Sigmoid colon (tissue), 7 donors: ENCODE data around the gene EEPD1. TPM values are rescaled to one million over a fixed set of nuclear protein-coding genes. Genes with fewer than 3 reads are reported as not detected.

ENCODE experiments used
- DNase-seq: peaks from one replicate; pipeline ENCODE4 v3.0.0-alpha.2; 2019
- H3K27ac ChIP-seq, 4 donors: fragments of 200-600 bp; sonication (generic); one replicate each; pipeline ENCODE4 v1.5.1; 2016 to 2019; ENCODE audit warnings: mild to moderate bottlenecking in 1 of 4
- H3K27me3 ChIP-seq, 3 donors: fragments of 200-600 bp; sonication (generic); one replicate each; pipeline ENCODE4 v1.5.1; 2019; ENCODE audit warnings: mild to moderate bottlenecking in 1 of 3
- H3K36me3 ChIP-seq, 4 donors: fragments of 200-600 bp; sonication (generic); one replicate each; pipeline ENCODE4 v1.5.1; 2016 to 2019
- H3K4me1 ChIP-seq, 4 donors: fragments of 200-600 bp; sonication (generic); one replicate each; pipeline ENCODE4 v1.5.1; 2017 to 2019
- H3K4me3 ChIP-seq, 4 donors: fragments of 200-600 bp; sonication (generic); one replicate each; pipeline ENCODE4 v1.5.1; 2017 to 2019; ENCODE audit warnings: mild to moderate bottlenecking in 2 of 4, moderate library complexity in 1 of 4
- H3K9me3 ChIP-seq, 4 donors: fragments of 200-600 bp in 3 of 4; sonication (generic) in 3 of 4; one replicate each; pipeline versions ENCODE4 v1.5.1 to v1.6.1; 2013 to 2019
- CTCF ChIP-seq, 4 experiments: fragments of 450-650 bp in 3 of 4; fragments of 200-600 bp in 1 of 4; IDR thresholded peaks; one replicate each; pipeline ENCODE4 v1.5.1; 2016 to 2019; ENCODE audit warnings: antibody characterized with exemption in 4 of 4, mild to moderate bottlenecking in 3 of 4, moderate library complexity in 2 of 4
- EP300 ChIP-seq, 4 donors: sonication (generic); formaldehyde crosslinking; IDR thresholded peaks; one replicate each; pipeline ENCODE4 v1.6.1; 2017; ENCODE audit warnings: antibody characterized with exemption in 4 of 4
- POLR2A ChIP-seq, 2 donors: fragments of 450-650 bp; IDR thresholded peaks; one replicate each; pipeline ENCODE4 v1.6.1; 2016; ENCODE audit warnings: antibody characterized with exemption in 2 of 2, mild to moderate bottlenecking in 2 of 2, moderate library complexity in 2 of 2
- POLR2AphosphoS5 ChIP-seq, 4 donors: sonication (generic); formaldehyde crosslinking; IDR thresholded peaks; one replicate each; pipeline ENCODE4 v1.6.1; 2017; ENCODE audit warnings: antibody characterized with exemption in 4 of 4
- WGBS, 2 donors: extraction: QIAGEN DNeasy Blood & Tissue Kit; methylation state at CpG; one replicate each; pipeline ENCODE4 v1.1.7; 2013; 5-methylcytosine and 5-hydroxymethylcytosine counted together
- intact Hi-C: fragments of 100-400 bp; cut with DNase I; formaldehyde crosslinking; loops from one replicate; pipeline ENCODE4 v1.15.1; 2023
- polyA plus RNA-seq, 3 donors: library from polyadenylated mRNA; stranded (reverse); fragments of 200-250 nt; gene quantifications; one replicate each; pipeline ENCODE4 v1.2.3, GENCODE V29; 2013
- total RNA-seq, 4 donors: library from RNA; depleted of rRNA; stranded (reverse); fragments of >200 nt; gene quantifications; one replicate each; pipeline ENCODE4 v1.1.0, GENCODE V29; 2016
- donor health status: healthy with polysubstance abuse.
- donor health status: Bipolar disorder and iron deficiency.
- donor health status: healthy.

EEPD1 gene
- total and polyA plus RNA-seq, 7 donors = 6.6 to 18.1 (median 14.3) TPM

GRCh38 chr7:36336390-36336789 lies 183.3 kb downstream of the EEPD1 start:
- no peak for TF ChIP-seq POLR2A (IDR thresholded peaks at IDR 0.05)
- TF ChIP-seq POLR2AphosphoS5 (IDR thresholded peaks at IDR 0.05) = no peak
- TF ChIP-seq CTCF (IDR thresholded peaks at IDR 0.05) = no peak
- no peak for TF ChIP-seq EP300 (IDR thresholded peaks at IDR 0.05)
- 90 to 94% methylated on average over 4 of the region's 4 CpGs for WGBS, 2 donors

GRCh38 chr7:36338256-36338655 lies 185.2 kb downstream of the EEPD1 start:
- no peak for DNase-seq
- TF ChIP-seq POLR2A (IDR thresholded peaks at IDR 0.05) (no peak), POLR2AphosphoS5 (IDR thresholded peaks at IDR 0.05) (no peak), EP300 (IDR thresholded peaks at IDR 0.05) (no peak), CTCF (IDR thresholded peaks at IDR 0.05) (no peak)
- Histone ChIP-seq H3K4me1 (no peaks in the 10 kb centered on the region), H3K36me3 (peaks cover 0 to 9% (median 0%) of the 10 kb centered on the region in 4 donors), H3K27me3 (no peaks in the 10 kb centered on the region), H3K27ac (no peak overlapping the region), H3K9me3 (no peaks in the 10 kb centered on the region), H3K4me3 (no peak overlapping the region)
- WGBS, 2 donors = 98 to 99% methylated on average over 3 of the region's 3 CpGs
- intact Hi-C loops = no loop called here

More at GRCh38 chr7:36336390-36336789, 183.3 kb downstream of the EEPD1 start:
- H3K4me3 ChIP-seq = no peak overlapping the region
- no peaks in the 10 kb centered on the region for H3K4me1 ChIP-seq
- intact Hi-C loops = no loop called here
- no peaks in the 10 kb centered on the region for H3K27me3 ChIP-seq
- DNase-seq = no peak
- peaks cover 0 to 21% (median 2%) of the 10 kb centered on the region in 4 donors for H3K36me3 ChIP-seq
- no peaks in the 10 kb centered on the region for H3K9me3 ChIP-seq
- H3K27ac ChIP-seq = no peak overlapping the region

GRCh38 chr7:36343548-36343947 lies 190.5 kb downstream of the EEPD1 start:
- no peak for TF ChIP-seq CTCF (IDR thresholded peaks at IDR 0.05)
- TF ChIP-seq EP300 (IDR thresholded peaks at IDR 0.05) = no peak
- no peak for TF ChIP-seq POLR2A (IDR thresholded peaks at IDR 0.05)
- TF ChIP-seq POLR2AphosphoS5 (IDR thresholded peaks at IDR 0.05) = no peak
- 83 to 98% methylated on average over 1 of the region's 1 CpG for WGBS, 2 donors
- H3K9me3 ChIP-seq = no peaks in the 10 kb centered on the region
- H3K36me3 ChIP-seq = no peaks in the 10 kb centered on the region
- no peak for DNase-seq
- no peaks in the 10 kb centered on the region for H3K4me1 ChIP-seq
- no peaks in the 10 kb centered on the region for H3K27me3 ChIP-seq
- H3K27ac ChIP-seq = no peak overlapping the region
- no peak overlapping the region for H3K4me3 ChIP-seq
- intact Hi-C loops = no loop called here

- intact Hi-C loops = no loop called here
- H3K9me3 ChIP-seq = no peaks in the 10 kb centered on the region
- H3K4me3 ChIP-seq = no peak overlapping the region
- no peaks in the 10 kb centered on the region for H3K36me3 ChIP-seq
- H3K27ac ChIP-seq = no peak overlapping the region
- no peaks in the 10 kb centered on the region for H3K27me3 ChIP-seq
- no peak for DNase-seq
- TF ChIP-seq CTCF (IDR thresholded peaks at IDR 0.05) = no peak
- H3K4me1 ChIP-seq = no peaks in the 10 kb centered on the region
- 75 to 93% methylated on average over 2 of the region's 2 CpGs for WGBS, 2 donors
Observed at GRCh38 chr7:36344622-36345021, 191.6 kb downstream of the EEPD1 start.

- DNase-seq = no peak
- Histone ChIP-seq H3K27me3 (no peaks in the 10 kb centered on the region), H3K27ac (no peak overlapping the region), H3K36me3 (no peaks in the 10 kb centered on the region), H3K9me3 (no peaks in the 10 kb centered on the region), H3K4me1 (no peaks in the 10 kb centered on the region), H3K4me3 (no peak overlapping the region)
- intact Hi-C loops = no loop called here
- WGBS, 2 donors = 93 to 96% methylated on average over 6 of the region's 6 CpGs
- TF ChIP-seq EP300 (IDR thresholded peaks at IDR 0.05) (no peak), POLR2AphosphoS5 (IDR thresholded peaks at IDR 0.05) (no peak), POLR2A (IDR thresholded peaks at IDR 0.05) (no peak), CTCF (IDR thresholded peaks at IDR 0.05) (no peak)
Observed at GRCh38 chr7:36346260-36346831, 193.3 kb downstream of the EEPD1 start.
